ENCODE results near the gene GCN1. TPM values are rescaled to one million over a fixed set of nuclear protein-coding genes. Genes with fewer than 3 reads are reported as not detected.

Gene GCN1
- total RNA-seq, 1 experiment from 2014 or later, result 181 TPM

- DNase-seq (ENCODE audit: low spot score) (no peak), ATAC-seq (no peak)
- ChIA-PET CTCF (no interaction called here), POLR2A (interaction anchor here (1.7 kb wide), 1 partner anchor 26 kb away, joined by 5 read pairs; the partner anchor contains the start of gene RAB35)
- Mint-ChIP-seq H3K4me3 (no peak overlapping the region), H3K4me1 (peaks cover 45% of the 10 kb centered on the region), H3K27me3 (ENCODE audit: low read depth) (no peaks in the 10 kb centered on the region), H3K9me3 (no peaks in the 10 kb centered on the region), H3K36me3 (no peaks in the 10 kb centered on the region; the same call in 1 of the 2 replicates), H3K27ac (peak overlapping the region; percentile 50; the same call in 1 of the 2 replicates)
- TF ChIP-seq PRDM15 (CRISPR knock-in tag; IDR thresholded peaks at IDR 0.05) (no peak), GTF2I (CRISPR knock-in tag; conservative IDR thresholded peaks at IDR 0.05) (no peak), ZMAT4 (CRISPR knock-in tag; IDR thresholded peaks at IDR 0.05) (no peak)
Observed at GRCh38 chr12:120090626-120091295, 103.8 kb downstream of the GCN1 start.

- TF ChIP-seq ZNF396 (CRISPR knock-in tag; IDR thresholded peaks at IDR 0.05; ENCODE audit: borderline replicate concordance), result no peak
- no peak for TF ChIP-seq ZNF138 (CRISPR knock-in tag; conservative IDR thresholded peaks at IDR 0.05)
- TF ChIP-seq ZSCAN18 (CRISPR knock-in tag; IDR thresholded peaks at IDR 0.05), result no peak
- no peak for TF ChIP-seq JUN (CRISPR knock-in tag; IDR thresholded peaks at IDR 0.05)
- no peak for TF ChIP-seq ZMAT4 (CRISPR knock-in tag; IDR thresholded peaks at IDR 0.05)
- ATAC-seq, result no peak
- H3K9me3 Mint-ChIP-seq, result no peaks in the 10 kb centered on the region
- DNase-seq (ENCODE audit: low spot score), result no peak
- no peaks in the 10 kb centered on the region; the same call in 1 of the 2 replicates for H3K36me3 Mint-ChIP-seq
- ChIA-PET CTCF (interaction anchor here (2.2 kb wide), 1 partner anchor 26 kb away, joined by 8 read pairs; the partner anchor contains the start of gene RAB35), POLR2A (interaction anchor here (0.6 to 1.7 kb wide), 3 partner anchors 27 to 101 kb away, joined by 4 to 5 read pairs (median 5); partner anchors contain the start of genes BICDL1 and RAB35)
- no peaks in the 10 kb centered on the region for H3K27me3 Mint-ChIP-seq (ENCODE audit: low read depth)
- H3K4me1 Mint-ChIP-seq, result peaks cover 48% of the 10 kb centered on the region
- H3K4me3 Mint-ChIP-seq, result no peak overlapping the region
- H3K27ac Mint-ChIP-seq, result peak overlapping the region; percentile 17; the same call in 1 of the 2 replicates
Observed at GRCh38 chr12:120090206-120090605, 104.3 kb downstream of the GCN1 start.

GRCh38 chr12:120089796-120090195, 104.7 kb downstream of the GCN1 start:
- Mint-ChIP-seq H3K36me3 (no peaks in the 10 kb centered on the region; the same call in 1 of the 2 replicates), H3K4me3 (no peak overlapping the region), H3K27me3 (ENCODE audit: low read depth) (no peaks in the 10 kb centered on the region), H3K27ac (peak overlapping the region; percentile 17; the same call in 1 of the 2 replicates), H3K4me1 (peaks cover 50% of the 10 kb centered on the region), H3K9me3 (no peaks in the 10 kb centered on the region)
- DNase-seq (ENCODE audit: low spot score) (no peak), ATAC-seq (no peak)
- POLR2A ChIA-PET, result interaction anchor here (0.6 to 1.7 kb wide), 3 partner anchors 27 to 100 kb away, joined by 4 to 5 read pairs (median 5); partner anchors contain the start of genes BICDL1 and RAB35
- no peak for TF ChIP-seq ZNF232 (CRISPR knock-in tag; IDR thresholded peaks at IDR 0.05)
- CTCF ChIA-PET, result interaction anchor here (2.2 kb wide), 1 partner anchor 27 kb away, joined by 8 read pairs; the partner anchor contains the start of gene RAB35

- Mint-ChIP-seq H3K4me1 (peaks cover 48% of the 10 kb centered on the region), H3K36me3 (peaks cover 3% of the 10 kb centered on the region; the same call in 1 of the 2 replicates), H3K4me3 (no peak overlapping the region), H3K9me3 (no peaks in the 10 kb centered on the region), H3K27ac (peak overlapping the region; percentile 1), H3K27me3 (ENCODE audit: low read depth) (no peaks in the 10 kb centered on the region)
- CTCF ChIA-PET, result interaction anchor here (2.2 kb wide), 1 partner anchor 27 kb away, joined by 8 read pairs; the partner anchor contains the start of gene RAB35
- ATAC-seq (no peak), DNase-seq (ENCODE audit: low spot score) (no peak)
- TF ChIP-seq CBFB (CRISPR knock-in tag; IDR thresholded peaks at IDR 0.05; ENCODE audit: low read depth), result no peak
- TF ChIP-seq PRDM15 (CRISPR knock-in tag; IDR thresholded peaks at IDR 0.05), result peak; percentile 57
- POLR2A ChIA-PET, result interaction anchor here (1.5 kb wide), 1 partner anchor 100 kb away, joined by 4 read pairs; the partner anchor contains the start of gene BICDL1
Observed at GRCh38 chr12:120089105-120089504, 105.4 kb downstream of the GCN1 start.
